MM.1S (cell line): ENCODE measurements around the gene DHRS7C.

Experiments
- EZH2 ChIP-seq: fragments of 300-600 bp; sonication (generic); optimal IDR thresholded peaks from 2 replicates; pipeline ENCODE3; 2017; ENCODE audit warnings: low read depth, mild to moderate bottlenecking, antibody characterized with exemption, low read length, mixed read lengths
- TF ChIP-seq, protein P1 (sequence below): fragments of 300-600 bp; sonication (generic); IDR thresholded peaks from 2 replicates; pipeline ENCODE4 v1.5.1; 2016; ENCODE audit warnings: antibody characterized with exemption, low read length, mixed read lengths

DNA sequence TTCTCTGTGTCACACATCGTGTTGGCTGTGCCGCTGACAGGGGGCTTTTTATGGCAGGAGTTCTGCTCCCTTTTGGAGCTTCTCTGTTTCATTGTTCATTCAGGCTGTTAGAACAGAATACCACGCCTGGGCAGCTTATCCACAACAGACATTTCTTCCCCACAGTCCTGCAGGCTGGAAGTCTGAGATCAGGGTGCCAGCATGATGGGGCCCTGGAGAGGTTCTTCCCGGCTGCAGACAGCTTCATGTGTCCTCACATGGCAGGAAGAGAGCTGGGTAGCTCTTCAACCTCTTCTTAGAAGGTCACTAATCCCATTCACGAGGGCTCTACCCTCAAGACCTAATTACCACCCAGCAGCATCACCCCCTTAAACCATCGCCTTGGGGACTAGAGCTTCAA lies 65.1 kb downstream of the DHRS7C start:
- TF ChIP-seq, protein P1, sequence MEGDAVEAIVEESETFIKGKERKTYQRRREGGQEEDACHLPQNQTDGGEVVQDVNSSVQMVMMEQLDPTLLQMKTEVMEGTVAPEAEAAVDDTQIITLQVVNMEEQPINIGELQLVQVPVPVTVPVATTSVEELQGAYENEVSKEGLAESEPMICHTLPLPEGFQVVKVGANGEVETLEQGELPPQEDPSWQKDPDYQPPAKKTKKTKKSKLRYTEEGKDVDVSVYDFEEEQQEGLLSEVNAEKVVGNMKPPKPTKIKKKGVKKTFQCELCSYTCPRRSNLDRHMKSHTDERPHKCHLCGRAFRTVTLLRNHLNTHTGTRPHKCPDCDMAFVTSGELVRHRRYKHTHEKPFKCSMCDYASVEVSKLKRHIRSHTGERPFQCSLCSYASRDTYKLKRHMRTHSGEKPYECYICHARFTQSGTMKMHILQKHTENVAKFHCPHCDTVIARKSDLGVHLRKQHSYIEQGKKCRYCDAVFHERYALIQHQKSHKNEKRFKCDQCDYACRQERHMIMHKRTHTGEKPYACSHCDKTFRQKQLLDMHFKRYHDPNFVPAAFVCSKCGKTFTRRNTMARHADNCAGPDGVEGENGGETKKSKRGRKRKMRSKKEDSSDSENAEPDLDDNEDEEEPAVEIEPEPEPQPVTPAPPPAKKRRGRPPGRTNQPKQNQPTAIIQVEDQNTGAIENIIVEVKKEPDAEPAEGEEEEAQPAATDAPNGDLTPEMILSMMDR = no peak
- TF ChIP-seq EZH2 = no peak
